NT2/D1 (cell line): ENCODE results near the gene DCDC2.

Source experiments
- DNase-seq: peaks from one replicate; pipeline ENCODE4 v3.0.0-alpha.2; 2011; ENCODE audit warnings: low read depth, low spot score
- H3K27me3 ChIP-seq: 2 replicates; pipeline ENCODE4 v1.6.0; 2011; ENCODE audit warnings: mild to moderate bottlenecking; ENCODE audit not compliant: insufficient read length, insufficient read depth
- H3K36me3 ChIP-seq: 2 replicates; pipeline ENCODE4 v1.6.1; 2011; ENCODE audit warnings: mild to moderate bottlenecking, low read length, mixed read lengths; ENCODE audit not compliant: insufficient read depth, insufficient read length
- H3K4me1 ChIP-seq: 2 replicates; pipeline ENCODE4 v1.5.1; 2011; ENCODE audit not compliant: insufficient read depth, insufficient read length
- H3K4me3 ChIP-seq: 2 replicates; pipeline ENCODE4 v1.5.1; 2011; ENCODE audit warnings: low read depth; ENCODE audit not compliant: insufficient read length
- H3K9ac ChIP-seq: 2 replicates; pipeline ENCODE4 v1.6.0; 2011; ENCODE audit warnings: low read depth; ENCODE audit not compliant: insufficient read length
- H3K9me3 ChIP-seq: 2 replicates; pipeline ENCODE4 v1.5.1; 2011; ENCODE audit warnings: mild to moderate bottlenecking, low read length; ENCODE audit not compliant: insufficient read depth
- SUZ12 ChIP-seq: IDR thresholded peaks from 2 replicates; pipeline ENCODE4 v1.6.1; 2011; ENCODE audit not compliant: insufficient read length, insufficient read depth; ENCODE audit errors: extremely low read depth
- YY1 ChIP-seq: IDR thresholded peaks from 2 replicates; pipeline ENCODE4 v1.6.1; 2011; ENCODE audit not compliant: insufficient read length, insufficient read depth
- ZNF274 ChIP-seq: IDR thresholded peaks from 2 replicates; pipeline ENCODE4 v1.6.1; 2011; ENCODE audit warnings: mild to moderate bottlenecking, low read depth, low read length

Gene DCDC2

DNA sequence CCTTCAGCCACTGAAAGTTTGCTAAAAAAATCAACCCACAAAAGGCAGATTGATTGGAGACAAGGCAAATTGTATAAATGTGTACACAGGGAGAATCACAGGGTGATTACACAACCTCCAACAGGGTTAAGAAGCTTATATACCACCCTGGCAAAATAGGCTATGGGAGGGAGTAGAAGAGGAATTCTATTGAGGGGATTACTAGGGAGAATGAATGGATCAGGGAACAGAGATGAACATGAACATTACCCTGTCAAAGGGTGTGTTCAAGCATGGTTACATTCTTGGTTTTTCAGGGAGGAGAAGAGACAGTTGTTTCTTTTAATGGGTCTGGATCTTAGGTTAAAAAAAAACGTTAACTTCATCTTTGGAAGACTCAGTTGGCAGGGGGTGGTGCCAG is 39.8 kb upstream of the DCDC2 start:
- no peak for DNase-seq
- TF ChIP-seq ZNF274 (no peak), YY1 (no peak), SUZ12 (no peak)
- H3K4me1 ChIP-seq = no peaks in the 10 kb centered on the region
- H3K36me3 ChIP-seq = no peaks in the 10 kb centered on the region
- no peak overlapping the region for H3K9ac ChIP-seq
- peaks cover 17% of the 10 kb centered on the region for H3K9me3 ChIP-seq
- H3K4me3 ChIP-seq = no peak overlapping the region
- no peaks in the 10 kb centered on the region for H3K27me3 ChIP-seq

DNA sequence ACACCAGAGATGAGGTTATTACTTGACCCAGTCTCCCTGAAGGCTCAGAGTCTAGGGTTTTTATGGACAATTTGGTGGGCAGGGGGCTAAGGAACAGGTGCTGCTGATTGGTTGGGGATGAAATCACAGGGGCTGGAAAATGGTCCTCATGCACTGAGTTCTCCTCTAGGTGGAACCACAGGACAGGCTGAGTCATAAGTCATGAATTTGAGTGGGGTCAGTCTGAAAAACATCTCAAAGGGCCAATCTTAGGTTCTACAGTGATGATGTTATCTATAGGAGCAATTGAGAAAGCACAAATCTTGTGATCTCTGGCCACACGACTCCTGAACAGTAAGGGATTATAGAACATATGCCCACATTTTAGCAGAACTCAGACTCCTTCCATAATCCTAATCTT is 39.0 kb upstream of the DCDC2 start:
- Histone ChIP-seq H3K4me1 (no peaks in the 10 kb centered on the region), H3K36me3 (no peaks in the 10 kb centered on the region), H3K4me3 (no peak overlapping the region), H3K27me3 (no peaks in the 10 kb centered on the region), H3K9me3 (peaks cover 17% of the 10 kb centered on the region), H3K9ac (no peak overlapping the region)
- TF ChIP-seq ZNF274 (no peak), YY1 (no peak), SUZ12 (no peak)
- no peak for DNase-seq

DNA sequence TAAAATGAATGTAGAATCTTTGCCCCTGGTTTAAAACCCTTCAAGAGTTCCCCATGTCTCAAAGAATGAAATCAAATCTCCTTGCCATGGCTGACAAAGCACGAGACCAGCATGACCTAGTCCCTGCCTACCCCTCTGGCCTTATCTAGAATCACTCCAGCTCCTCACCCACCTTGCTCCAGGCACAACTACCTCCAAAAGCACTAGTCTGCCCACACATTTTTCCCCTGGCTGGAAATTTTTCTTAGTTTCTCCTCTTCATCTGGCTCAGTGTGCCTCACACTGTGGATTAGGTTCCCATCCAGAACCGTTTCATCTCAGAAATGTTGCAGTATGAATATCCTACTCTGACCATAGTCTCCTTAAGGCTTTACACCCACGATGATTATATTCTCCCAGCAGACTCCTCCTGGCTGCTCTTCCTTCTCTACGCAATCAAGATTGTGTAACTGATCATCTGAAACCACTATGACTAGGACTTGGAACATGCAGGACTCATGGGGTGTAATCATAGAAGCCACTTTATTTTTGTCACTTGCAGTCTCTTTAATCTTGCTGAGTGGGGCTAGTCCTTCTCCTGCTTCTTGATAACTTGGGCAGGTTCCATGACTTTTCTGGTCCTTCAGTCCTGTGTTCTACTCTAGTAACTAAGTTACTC is 37.0 kb upstream of the DCDC2 start:
- Histone ChIP-seq H3K9me3 (peaks cover 17% of the 10 kb centered on the region), H3K9ac (no peak overlapping the region), H3K4me3 (no peak overlapping the region), H3K27me3 (no peaks in the 10 kb centered on the region), H3K36me3 (no peaks in the 10 kb centered on the region), H3K4me1 (no peaks in the 10 kb centered on the region)
- DNase-seq = no peak
- no peak for TF ChIP-seq YY1
- TF ChIP-seq SUZ12 = no peak
- no peak for TF ChIP-seq ZNF274

DNA sequence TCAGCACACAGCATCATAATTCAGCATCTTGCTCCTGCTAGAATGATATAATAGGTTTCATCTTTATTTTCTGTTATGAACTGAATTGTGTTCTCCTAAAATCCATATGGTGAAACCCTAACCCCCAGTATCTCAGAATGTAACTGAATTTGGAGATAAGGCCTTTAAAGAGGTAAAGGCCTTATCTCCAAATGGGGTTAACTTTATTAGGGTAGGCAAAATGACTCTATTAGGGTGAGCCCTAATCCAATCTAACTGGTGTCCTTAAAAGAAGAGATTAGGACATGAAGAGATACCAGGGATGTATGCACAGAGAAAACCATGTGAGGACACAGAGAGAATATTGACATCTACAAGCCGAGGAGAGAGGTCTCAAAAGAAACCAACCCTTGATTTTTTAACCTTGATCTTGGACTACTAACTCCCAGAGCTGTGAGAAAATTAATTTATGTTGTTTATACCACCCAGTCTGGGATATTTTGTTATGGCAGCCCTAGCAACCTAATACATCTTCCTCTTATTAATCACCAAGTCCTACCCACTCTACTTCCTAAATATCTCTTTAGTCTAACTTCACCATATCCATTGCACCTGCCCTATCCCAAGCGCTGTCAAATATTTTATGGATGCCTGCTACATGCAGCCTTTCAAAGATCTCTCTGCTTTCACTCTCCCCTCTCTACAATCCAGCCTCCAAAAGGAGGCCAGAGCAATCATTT is 36.4 kb upstream of the DCDC2 start:
- Histone ChIP-seq H3K36me3 (no peaks in the 10 kb centered on the region), H3K4me3 (no peak overlapping the region), H3K9ac (no peak overlapping the region), H3K4me1 (no peaks in the 10 kb centered on the region), H3K27me3 (no peaks in the 10 kb centered on the region), H3K9me3 (peaks cover 17% of the 10 kb centered on the region)
- no peak for TF ChIP-seq YY1
- no peak for DNase-seq

DNA sequence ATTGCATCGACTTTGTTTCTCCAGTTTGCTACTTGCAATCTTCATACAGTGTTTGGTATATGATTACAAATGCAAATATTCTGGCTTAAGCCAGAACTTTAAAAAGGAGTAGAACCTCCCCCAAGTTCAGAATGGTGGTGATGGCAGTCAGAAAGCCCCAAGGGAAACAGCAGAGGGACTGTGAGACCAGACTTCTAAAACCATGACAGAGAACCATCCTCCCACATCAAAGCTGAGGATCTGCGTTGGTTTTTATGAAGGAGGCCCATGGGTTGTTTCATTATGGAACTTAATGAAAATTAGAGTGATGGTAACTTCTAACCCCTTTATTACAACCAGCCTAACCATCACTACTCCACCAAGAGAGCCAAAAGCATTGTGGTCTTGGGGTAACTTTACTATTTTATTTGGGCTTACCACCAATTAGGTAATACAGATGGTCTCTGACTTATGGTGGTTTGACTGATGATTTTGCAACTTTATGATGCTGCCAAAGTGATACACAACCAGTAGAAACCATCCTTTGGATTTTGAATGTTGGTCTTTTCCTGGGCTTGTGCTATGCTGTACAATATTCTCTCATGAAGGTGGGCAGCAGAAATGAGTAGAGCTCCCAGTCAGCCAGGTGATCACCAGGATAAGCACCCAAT is 34.0 kb upstream of the DCDC2 start:
- Histone ChIP-seq H3K27me3 (no peaks in the 10 kb centered on the region), H3K9me3 (peaks cover 12% of the 10 kb centered on the region), H3K36me3 (no peaks in the 10 kb centered on the region), H3K9ac (no peak overlapping the region), H3K4me1 (no peaks in the 10 kb centered on the region), H3K4me3 (no peak overlapping the region)
- TF ChIP-seq SUZ12 = no peak
- TF ChIP-seq YY1 = no peak
- no peak for TF ChIP-seq ZNF274
- DNase-seq = no peak

DNA sequence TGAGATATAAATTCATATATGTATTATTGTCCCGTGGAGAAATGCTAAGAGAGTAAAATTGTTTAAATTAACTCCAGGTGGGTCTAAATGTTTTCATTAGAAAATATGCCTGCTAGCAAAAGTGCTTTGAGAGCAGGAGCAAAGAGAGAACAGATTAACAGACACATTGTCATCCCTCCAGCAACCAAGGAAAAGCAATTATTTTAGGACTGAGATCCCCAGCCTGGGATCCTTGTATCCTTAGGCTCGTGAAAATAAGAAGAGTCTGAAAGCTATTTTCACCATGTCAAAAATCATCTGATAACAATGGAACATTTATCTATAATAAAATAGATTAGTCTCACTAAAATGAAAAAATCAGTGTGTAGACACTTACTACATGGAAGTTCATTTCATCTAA is 33.3 kb upstream of the DCDC2 start:
- Histone ChIP-seq H3K36me3 (no peaks in the 10 kb centered on the region), H3K27me3 (no peaks in the 10 kb centered on the region), H3K9ac (no peak overlapping the region), H3K4me3 (no peak overlapping the region), H3K9me3 (peaks cover 5% of the 10 kb centered on the region; the same call in 1 of the 2 replicates), H3K4me1 (no peaks in the 10 kb centered on the region)
- TF ChIP-seq ZNF274 (no peak), YY1 (no peak), SUZ12 (no peak)
- no peak for DNase-seq

DNA sequence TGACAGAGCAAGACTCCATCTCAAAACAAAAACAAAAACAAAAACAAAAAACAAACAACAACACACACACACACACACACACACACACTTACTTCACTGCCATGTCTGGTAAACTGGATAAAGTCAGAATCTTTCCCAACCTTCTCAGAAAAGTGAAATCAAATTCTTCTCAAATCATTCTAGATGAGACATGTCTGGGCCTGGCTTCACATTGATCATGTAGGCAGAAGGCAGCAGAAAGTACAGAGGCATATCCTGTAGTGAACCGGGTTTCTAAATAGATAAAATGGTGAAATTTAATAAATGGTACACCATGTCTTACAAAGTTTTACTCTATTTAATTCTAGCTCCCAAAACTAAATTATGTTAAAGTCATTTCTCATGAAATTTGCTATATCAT is 30.0 kb upstream of the DCDC2 start:
- H3K9me3 ChIP-seq = no peaks in the 10 kb centered on the region
- TF ChIP-seq ZNF274 = no peak
- no peak for TF ChIP-seq SUZ12
- TF ChIP-seq YY1 = no peak
- no peak overlapping the region for H3K4me3 ChIP-seq
- no peak overlapping the region for H3K9ac ChIP-seq
- no peaks in the 10 kb centered on the region for H3K36me3 ChIP-seq
- H3K4me1 ChIP-seq = no peaks in the 10 kb centered on the region
- no peaks in the 10 kb centered on the region for H3K27me3 ChIP-seq
- DNase-seq = no peak
